ENCODE data around the gene APOC1. TPM values are rescaled to one million over a fixed set of nuclear protein-coding genes. Genes with fewer than 3 reads are reported as not detected.

APOC1 gene
- polyA plus RNA-seq, 4 donors, result 3.1 to 65.1 (median 13.4) TPM

DNA sequence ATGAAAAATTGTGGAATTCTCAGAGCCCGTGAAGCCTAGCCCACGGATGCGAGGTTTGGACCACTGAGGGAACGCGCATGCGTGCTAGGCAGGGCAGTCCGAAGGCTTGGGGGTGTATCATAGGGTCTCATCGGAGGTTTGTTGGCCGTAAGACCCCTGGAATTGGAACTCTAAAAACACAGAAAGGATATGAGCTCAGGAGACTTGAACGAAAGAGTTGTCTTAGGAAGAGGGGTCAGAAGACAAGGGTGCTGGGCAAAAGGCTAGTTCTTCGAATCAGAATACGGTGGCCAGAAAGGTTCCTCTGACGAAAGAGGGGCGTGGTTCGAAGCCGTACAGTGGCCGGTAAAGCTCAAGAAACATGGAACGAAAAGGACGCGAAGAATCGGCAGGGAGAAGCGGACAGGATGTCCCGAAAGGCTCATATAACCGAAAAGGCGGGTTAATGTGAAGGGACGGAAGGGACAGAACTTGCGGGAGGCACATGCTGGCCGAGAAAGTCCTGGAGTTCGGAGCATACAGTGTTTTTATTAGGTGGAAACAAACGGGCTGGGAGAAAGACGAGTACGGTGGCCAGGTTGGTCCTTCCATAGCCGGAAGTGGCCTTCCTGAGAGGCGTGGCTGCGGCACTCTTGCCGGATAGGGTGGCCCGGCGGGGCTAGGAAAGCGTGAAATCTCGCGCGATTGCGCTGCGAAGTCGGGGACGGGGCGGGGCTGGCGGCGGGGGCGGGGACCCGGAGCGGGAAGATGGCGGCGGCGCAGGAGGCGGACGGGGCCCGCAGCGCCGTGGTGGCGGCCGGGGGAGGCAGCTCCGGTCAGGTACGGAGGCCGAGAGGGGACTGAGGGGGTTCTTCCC is 40.5 kb downstream of the APOC1 start, which contains the start of gene CLPTM1:
CLPTM1 (plus strand) TSS at position 732 of the 856 bp plus-strand sequence; CDS start at position 748, 16 bp downstream.
- DNase-seq (peak; percentile 95 to 99), FAIRE-seq (no peak)
- H3K4me3 ChIP-seq (ENCODE audit: low read depth in 1 of 3, low read length in 3 of 3), result peak within 1 kb of the TSS; percentile 86 to 95 (median 92)
- peaks cover 0 to 26% (median 2%) of the 10 kb centered on the region in 3 donors for H3K36me3 ChIP-seq (ENCODE audit: control insufficient read depth in 3 of 3, insufficient read depth in 2 of 3, low read depth in 1 of 3, low read length in 3 of 3)
- H3K9me3 ChIP-seq (ENCODE audit: control insufficient read depth in 2 of 2, insufficient read depth in 1 of 2, low read depth in 1 of 2, low read length in 1 of 2), result no peaks in the 10 kb centered on the region
- 0% methylated on average over 53 to 65 of the region's 65 CpGs for WGBS, 3 donors
- peaks cover 6 to 27% (median 7%) of the 10 kb centered on the region in 3 donors for H3K4me1 ChIP-seq (ENCODE audit: control insufficient read depth in 3 of 3, insufficient read depth in 2 of 3, low read depth in 1 of 3, low read length in 2 of 3)
- no peaks in the 10 kb centered on the region for H3K27me3 ChIP-seq (ENCODE audit: control insufficient read depth in 3 of 3, insufficient read depth in 3 of 3, low read length in 3 of 3)
- peak within 1 kb of the TSS; percentile 88 to 97 (median 96) for H3K27ac ChIP-seq (ENCODE audit: low read depth in 1 of 3, low read length in 2 of 3)

DNA sequence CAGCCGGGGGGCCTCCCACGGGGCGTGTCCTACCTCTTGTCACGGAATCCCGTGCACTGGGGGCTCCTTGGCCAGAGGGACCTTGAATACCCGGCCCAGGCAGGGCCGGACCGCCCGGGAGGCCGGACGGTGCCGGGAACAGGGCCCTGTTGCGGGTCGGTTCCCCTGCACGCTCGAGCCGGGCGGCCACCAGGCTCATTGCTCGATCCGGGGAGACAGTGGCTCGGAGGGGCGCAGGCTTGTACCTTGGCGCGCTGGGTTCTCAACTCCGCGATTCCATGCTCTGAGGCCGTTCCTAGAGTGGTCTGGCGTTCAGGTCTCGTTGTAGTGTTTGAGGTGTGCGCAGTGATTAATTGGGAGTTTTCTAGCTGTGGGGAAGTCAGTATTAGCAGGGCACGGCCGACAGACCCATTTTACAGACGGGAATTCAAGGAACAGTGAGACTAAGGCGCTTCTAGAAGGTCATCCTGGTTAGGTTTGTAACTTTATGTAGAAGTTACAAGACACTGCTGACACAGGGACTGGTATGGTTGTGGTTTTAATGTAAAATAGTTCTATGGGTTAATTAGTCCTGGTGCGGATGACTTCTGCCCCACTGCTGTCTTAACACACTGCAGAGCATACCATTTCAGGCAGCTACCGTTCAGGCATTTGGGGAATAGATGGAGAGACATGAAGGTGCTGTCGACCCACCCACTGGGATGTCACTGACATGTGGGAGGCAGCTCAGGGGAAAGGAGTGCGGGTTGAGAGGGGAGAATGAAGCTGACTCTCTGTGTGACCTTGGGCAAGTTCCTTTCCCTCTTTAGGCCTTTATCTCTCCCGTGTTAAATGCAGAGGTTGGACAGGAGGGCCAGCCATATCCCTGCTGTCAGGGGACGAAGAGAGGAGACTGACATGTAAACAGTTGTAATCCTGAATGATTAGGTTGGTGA is 41.4 kb downstream of the APOC1 start:
- no peaks in the 10 kb centered on the region for H3K27me3 ChIP-seq (ENCODE audit: control insufficient read depth in 3 of 3, insufficient read depth in 3 of 3, low read length in 3 of 3)
- 1 to 3% (median 2%) methylated on average over 37 to 40 of the region's 40 CpGs for WGBS, 3 donors
- peak in 1 of 2 donors; percentile 21 for DNase-seq
- H3K4me3 ChIP-seq (ENCODE audit: low read depth in 1 of 3, low read length in 3 of 3), result peak overlapping the region; percentile 65 to 95 (median 92)
- peak overlapping the region; percentile 28 to 65 (median 28) for H3K27ac ChIP-seq (ENCODE audit: low read depth in 1 of 3, low read length in 2 of 3)
- no peaks in the 10 kb centered on the region for H3K9me3 ChIP-seq (ENCODE audit: control insufficient read depth in 2 of 2, insufficient read depth in 1 of 2, low read depth in 1 of 2, low read length in 1 of 2)
- peaks cover 6 to 27% (median 7%) of the 10 kb centered on the region in 3 donors for H3K4me1 ChIP-seq (ENCODE audit: control insufficient read depth in 3 of 3, insufficient read depth in 2 of 3, low read depth in 1 of 3, low read length in 2 of 3)
- H3K36me3 ChIP-seq (ENCODE audit: control insufficient read depth in 3 of 3, insufficient read depth in 2 of 3, low read depth in 1 of 3, low read length in 3 of 3), result peaks cover 0 to 29% (median 8%) of the 10 kb centered on the region in 3 donors
- FAIRE-seq, result no peak

DNA sequence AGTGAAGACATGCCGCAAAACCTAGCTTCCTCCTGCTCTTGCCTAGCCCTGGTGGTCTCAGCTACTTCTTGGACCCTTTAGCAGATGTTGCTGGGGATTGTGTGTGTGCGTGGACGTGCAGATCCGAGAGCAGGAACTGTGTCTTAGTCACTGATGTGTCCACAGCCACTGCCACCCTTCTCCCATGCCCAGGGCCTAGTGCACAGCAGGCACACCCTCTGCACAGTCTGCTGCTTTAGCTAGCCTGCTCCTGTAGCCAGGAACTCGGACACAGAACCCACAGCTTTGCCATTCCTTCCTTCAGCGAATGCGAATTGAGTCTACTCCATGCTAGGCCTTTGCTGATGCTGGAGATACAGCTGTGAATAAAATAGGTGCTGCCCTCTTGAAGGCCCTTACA is 43.1 kb downstream of the APOC1 start:
- no peak for DNase-seq
- WGBS, 3 donors, result 74 to 84% (median 80%) methylated on average over 7 of the region's 7 CpGs
- Histone ChIP-seq H3K4me3 (ENCODE audit: low read depth in 1 of 3, low read length in 3 of 3) (no peak overlapping the region), H3K9me3 (ENCODE audit: control insufficient read depth in 2 of 2, insufficient read depth in 1 of 2, low read depth in 1 of 2, low read length in 1 of 2) (no peaks in the 10 kb centered on the region), H3K36me3 (ENCODE audit: control insufficient read depth in 3 of 3, insufficient read depth in 2 of 3, low read depth in 1 of 3, low read length in 3 of 3) (peaks cover 3 to 36% (median 9%) of the 10 kb centered on the region in 3 donors), H3K27ac (ENCODE audit: low read depth in 1 of 3, low read length in 2 of 3) (no peak overlapping the region), H3K27me3 (ENCODE audit: control insufficient read depth in 3 of 3, insufficient read depth in 3 of 3, low read length in 3 of 3) (no peaks in the 10 kb centered on the region), H3K4me1 (ENCODE audit: control insufficient read depth in 3 of 3, insufficient read depth in 2 of 3, low read depth in 1 of 3, low read length in 2 of 3) (peaks cover 6 to 22% (median 7%) of the 10 kb centered on the region in 3 donors)
- no peak for FAIRE-seq

DNA sequence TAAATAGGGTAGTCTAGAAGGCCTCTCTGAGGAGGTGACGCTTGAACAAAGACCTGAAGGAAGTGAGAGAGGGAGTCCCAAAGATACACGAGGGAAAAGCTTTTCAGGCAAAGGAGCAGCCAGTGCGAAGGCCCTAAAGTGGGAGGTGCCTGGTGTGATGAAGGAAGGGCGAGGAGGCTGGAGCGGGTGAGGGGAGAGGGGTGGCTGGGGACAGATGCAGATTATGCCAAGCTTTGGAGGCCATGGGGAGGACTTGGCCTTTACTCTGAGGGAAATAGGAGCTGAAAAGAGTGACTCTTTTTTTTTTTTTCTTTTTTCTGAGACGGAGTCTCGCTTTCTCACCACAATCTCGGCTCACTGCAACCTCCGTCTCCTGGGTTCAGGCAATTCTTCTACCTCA is 43.7 kb downstream of the APOC1 start:
- no peak for FAIRE-seq

DNA sequence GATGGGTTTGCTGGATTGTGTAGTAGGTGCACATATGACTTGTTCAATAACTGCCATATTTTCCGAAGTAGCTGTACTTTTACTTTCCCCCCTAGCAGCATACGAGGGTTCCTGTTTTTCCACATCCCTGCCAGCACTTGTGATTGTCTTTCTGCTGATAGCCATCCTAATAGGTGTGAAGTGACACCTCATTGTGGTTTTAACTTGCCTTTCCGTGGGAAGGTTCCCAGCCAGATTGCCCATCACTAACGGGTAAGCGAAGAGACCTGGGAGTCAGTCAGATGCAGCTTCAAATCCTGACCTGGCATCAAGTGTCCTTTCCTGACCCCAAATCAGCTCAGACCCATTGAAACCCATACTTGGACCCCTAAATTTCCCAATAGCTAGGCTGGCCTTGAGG is 45.3 kb downstream of the APOC1 start:
- H3K9me3 ChIP-seq (ENCODE audit: control insufficient read depth in 2 of 2, insufficient read depth in 1 of 2, low read depth in 1 of 2, low read length in 1 of 2), result no peaks in the 10 kb centered on the region
- no peak for DNase-seq
- FAIRE-seq, result no peak
- H3K4me3 ChIP-seq (ENCODE audit: low read depth in 1 of 3, low read length in 3 of 3), result no peak overlapping the region
- H3K27ac ChIP-seq (ENCODE audit: low read depth in 1 of 3, low read length in 2 of 3), result no peak overlapping the region
- peaks cover 5 to 52% (median 8%) of the 10 kb centered on the region in 3 donors for H3K36me3 ChIP-seq (ENCODE audit: control insufficient read depth in 3 of 3, insufficient read depth in 2 of 3, low read depth in 1 of 3, low read length in 3 of 3)
- peaks cover 6 to 15% (median 7%) of the 10 kb centered on the region in 3 donors for H3K4me1 ChIP-seq (ENCODE audit: control insufficient read depth in 3 of 3, insufficient read depth in 2 of 3, low read depth in 1 of 3, low read length in 2 of 3)
- H3K27me3 ChIP-seq (ENCODE audit: control insufficient read depth in 3 of 3, insufficient read depth in 3 of 3, low read length in 3 of 3), result no peaks in the 10 kb centered on the region
- 80 to 88% (median 84%) methylated on average over 5 of the region's 5 CpGs for WGBS, 3 donors

More for the DNA sequence above, 43.7 kb downstream of the APOC1 start:
- Histone ChIP-seq H3K27ac (ENCODE audit: low read depth in 1 of 3, low read length in 2 of 3) (no peak overlapping the region), H3K36me3 (ENCODE audit: control insufficient read depth in 3 of 3, insufficient read depth in 2 of 3, low read depth in 1 of 3, low read length in 3 of 3) (peaks cover 3 to 42% (median 9%) of the 10 kb centered on the region in 3 donors), H3K27me3 (ENCODE audit: control insufficient read depth in 3 of 3, insufficient read depth in 3 of 3, low read length in 3 of 3) (no peaks in the 10 kb centered on the region), H3K9me3 (ENCODE audit: control insufficient read depth in 2 of 2, insufficient read depth in 1 of 2, low read depth in 1 of 2, low read length in 1 of 2) (no peaks in the 10 kb centered on the region), H3K4me1 (ENCODE audit: control insufficient read depth in 3 of 3, insufficient read depth in 2 of 3, low read depth in 1 of 3, low read length in 2 of 3) (peaks cover 6 to 22% (median 7%) of the 10 kb centered on the region in 3 donors), H3K4me3 (ENCODE audit: low read depth in 1 of 3, low read length in 3 of 3) (no peak overlapping the region)
- WGBS, 3 donors, result 79 to 86% (median 84%) methylated on average over 9 of the region's 9 CpGs
- no peak for DNase-seq

DNA sequence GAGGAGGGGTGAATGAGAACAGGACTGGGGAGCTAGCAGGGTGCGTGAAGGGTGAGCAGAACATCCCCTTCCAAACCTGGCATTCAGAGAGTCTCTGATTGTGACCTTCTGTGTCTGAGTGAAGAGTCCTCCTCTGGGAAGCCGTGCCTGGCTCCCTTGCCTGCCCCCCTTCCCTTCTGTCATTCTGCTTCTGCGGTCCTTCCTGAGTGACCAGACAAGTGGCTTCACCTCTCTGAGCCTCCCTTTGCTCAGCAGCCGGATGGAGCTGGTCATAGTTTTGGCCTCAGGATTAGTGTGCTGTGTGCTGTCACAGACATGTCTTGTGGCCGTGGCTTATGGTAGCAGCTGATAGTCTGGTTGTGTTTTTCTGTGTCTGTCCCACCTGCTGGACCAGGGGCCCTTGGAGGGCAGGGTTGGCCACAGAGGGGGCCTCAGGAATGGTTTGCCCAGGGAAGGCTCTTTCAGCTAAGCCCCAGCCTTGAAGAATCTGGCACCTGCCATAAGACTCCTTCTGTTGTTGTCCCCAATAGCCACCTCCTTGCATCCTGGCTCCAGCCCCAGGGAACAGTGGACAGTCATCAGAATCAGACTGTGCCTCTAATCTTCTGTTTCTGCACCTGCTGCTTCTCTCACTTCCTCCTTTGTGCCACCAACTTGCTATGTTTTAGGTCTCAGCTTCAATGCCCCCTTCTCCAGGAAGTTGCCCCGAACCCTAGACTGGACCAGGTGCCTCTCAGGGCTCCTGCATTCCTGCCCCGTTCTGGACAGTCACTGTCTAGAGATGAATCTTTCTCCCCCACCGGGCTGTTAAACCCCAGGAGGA is 46.7 kb downstream of the APOC1 start:
- peak overlapping the region in 1 of 3 donors; percentile 37 for H3K27ac ChIP-seq (ENCODE audit: low read depth in 1 of 3, low read length in 2 of 3)
- peaks cover 5 to 62% (median 8%) of the 10 kb centered on the region in 3 donors for H3K36me3 ChIP-seq (ENCODE audit: control insufficient read depth in 3 of 3, insufficient read depth in 2 of 3, low read depth in 1 of 3, low read length in 3 of 3)
- H3K4me1 ChIP-seq (ENCODE audit: control insufficient read depth in 3 of 3, insufficient read depth in 2 of 3, low read depth in 1 of 3, low read length in 2 of 3), result peaks cover 5 to 12% (median 6%) of the 10 kb centered on the region in 3 donors
- H3K9me3 ChIP-seq (ENCODE audit: control insufficient read depth in 2 of 2, insufficient read depth in 1 of 2, low read depth in 1 of 2, low read length in 1 of 2), result no peaks in the 10 kb centered on the region
- WGBS, 3 donors, result 80 to 82% (median 81%) methylated on average over 8 of the region's 8 CpGs
- FAIRE-seq (no peak), DNase-seq (no peak)
- no peaks in the 10 kb centered on the region for H3K27me3 ChIP-seq (ENCODE audit: control insufficient read depth in 3 of 3, insufficient read depth in 3 of 3, low read length in 3 of 3)
- H3K4me3 ChIP-seq (ENCODE audit: low read depth in 1 of 3, low read length in 3 of 3), result no peak overlapping the region

DNA sequence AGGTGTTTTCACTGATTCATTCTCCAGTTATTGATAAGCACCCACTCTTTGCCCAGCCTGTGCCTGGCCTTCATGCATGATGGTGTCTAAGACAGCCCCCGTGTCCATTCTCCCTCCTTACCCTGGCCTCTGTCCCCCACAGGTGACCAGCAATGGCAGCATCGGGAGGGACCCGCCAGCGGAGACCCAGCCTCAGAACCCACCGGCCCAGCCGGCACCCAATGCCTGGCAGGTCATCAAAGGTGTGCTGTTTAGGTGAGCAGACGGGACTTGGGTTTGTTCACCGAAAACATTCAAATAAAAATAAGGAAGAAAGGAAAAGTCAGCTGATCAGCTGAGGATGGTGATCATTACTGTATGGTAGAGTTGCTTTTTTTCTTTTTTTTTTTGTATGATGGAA is 47.4 kb downstream of the APOC1 start:
- H3K9me3 ChIP-seq (ENCODE audit: control insufficient read depth in 2 of 2, insufficient read depth in 1 of 2, low read depth in 1 of 2, low read length in 1 of 2), result no peaks in the 10 kb centered on the region
- DNase-seq, result no peak
- H3K27me3 ChIP-seq (ENCODE audit: control insufficient read depth in 3 of 3, insufficient read depth in 3 of 3, low read length in 3 of 3), result no peaks in the 10 kb centered on the region
- FAIRE-seq, result no peak
- peaks cover 0 to 5% (median 4%) of the 10 kb centered on the region in 3 donors for H3K4me1 ChIP-seq (ENCODE audit: control insufficient read depth in 3 of 3, insufficient read depth in 2 of 3, low read depth in 1 of 3, low read length in 2 of 3)
- H3K36me3 ChIP-seq (ENCODE audit: control insufficient read depth in 3 of 3, insufficient read depth in 2 of 3, low read depth in 1 of 3, low read length in 3 of 3), result peaks cover 5 to 67% (median 8%) of the 10 kb centered on the region in 3 donors
- H3K4me3 ChIP-seq (ENCODE audit: low read depth in 1 of 3, low read length in 3 of 3), result no peak overlapping the region
- WGBS, 3 donors, result 91 to 95% (median 93%) methylated on average over 8 of the region's 8 CpGs
- H3K27ac ChIP-seq (ENCODE audit: low read depth in 1 of 3, low read length in 2 of 3), result no peak overlapping the region
